HFFc6 (cell line): ENCODE data around the gene GDF9. TPM values are rescaled to one million over a fixed set of nuclear protein-coding genes. Genes with fewer than 3 reads are reported as not detected.

Source experiments
- DNase-seq: peaks from one replicate; pipeline ENCODE4 v3.0.0-alpha.2; 2018
- H3K27ac Mint-ChIP-seq: 2 replicates; pipeline ENCODE4 v1.8.0; 2020; ENCODE audit warnings: mild to moderate bottlenecking, mixed read lengths
- H3K27me3 Mint-ChIP-seq: 2 replicates; pipeline ENCODE4 v1.8.0; 2021; ENCODE audit warnings: mild to moderate bottlenecking, moderate library complexity, mixed read lengths; ENCODE audit not compliant: insufficient read depth
- H3K36me3 Mint-ChIP-seq: 2 replicates; pipeline ENCODE4 v1.8.0; 2021; ENCODE audit warnings: low read depth, mixed read lengths
- H3K4me1 Mint-ChIP-seq: 2 replicates; pipeline ENCODE4 v1.8.0; 2020; ENCODE audit warnings: low read depth, mixed read lengths
- H3K4me3 Mint-ChIP-seq: 2 replicates; pipeline ENCODE4 v1.8.0; 2020; ENCODE audit warnings: mild to moderate bottlenecking, moderate library complexity, mixed read lengths
- H3K9me3 Mint-ChIP-seq: 2 replicates; pipeline ENCODE4 v1.8.0; 2020; ENCODE audit warnings: mild to moderate bottlenecking, mixed read lengths
- CTCF ChIP-seq: fragments of 200-600 bp; sonication (generic); IDR thresholded peaks from 2 replicates; pipeline ENCODE4 v1.5.0; 2021; ENCODE audit warnings: antibody characterized with exemption, mild to moderate bottlenecking
- total RNA-seq, 6 experiments: library from RNA; stranded (reverse); fragmentation: NEBNext Ultra II Directional; extraction: Animal tissue kit (Norgen Biotek cat#: 25700); gene quantifications; 2 replicates in 1 of 6; 3 replicates in 5 of 6; pipeline ENCODE4 v1.2.3, GENCODE V29; 2021

Gene GDF9
- total RNA-seq, 6 experiments from 2014 or later: 0.09 to 0.14 (median 0.12) TPM; not detected in 3

GRCh38 chr5:132826424-132827082 is 39.7 kb downstream of the GDF9 start:
- Mint-ChIP-seq H3K4me1 (peaks cover 14% of the 10 kb centered on the region), H3K27ac (no peak overlapping the region), H3K9me3 (no peaks in the 10 kb centered on the region), H3K4me3 (no peak overlapping the region), H3K27me3 (peaks cover 3% of the 10 kb centered on the region), H3K36me3 (no peaks in the 10 kb centered on the region)
- no peak for DNase-seq
- TF ChIP-seq CTCF: no peak

GRCh38 chr5:132825834-132826391 is 40.4 kb downstream of the GDF9 start:
- TF ChIP-seq CTCF: no peak
- Mint-ChIP-seq H3K9me3 (no peaks in the 10 kb centered on the region), H3K27ac (no peak overlapping the region), H3K36me3 (no peaks in the 10 kb centered on the region), H3K4me1 (peaks cover 8% of the 10 kb centered on the region), H3K27me3 (peaks cover 3% of the 10 kb centered on the region; the same call in 1 of the 2 replicates), H3K4me3 (no peak overlapping the region)
- no peak for DNase-seq

GRCh38 chr5:132825033-132825833 is 41.0 kb downstream of the GDF9 start:
- DNase-seq: no peak
- no peak overlapping the region for H3K4me3 Mint-ChIP-seq
- H3K9me3 Mint-ChIP-seq: no peaks in the 10 kb centered on the region
- no peaks in the 10 kb centered on the region for H3K36me3 Mint-ChIP-seq
- peaks cover 10% of the 10 kb centered on the region for H3K4me1 Mint-ChIP-seq
- no peak for TF ChIP-seq CTCF
- no peak overlapping the region for H3K27ac Mint-ChIP-seq
- H3K27me3 Mint-ChIP-seq: peaks cover 3% of the 10 kb centered on the region; the same call in 1 of the 2 replicates

DNA sequence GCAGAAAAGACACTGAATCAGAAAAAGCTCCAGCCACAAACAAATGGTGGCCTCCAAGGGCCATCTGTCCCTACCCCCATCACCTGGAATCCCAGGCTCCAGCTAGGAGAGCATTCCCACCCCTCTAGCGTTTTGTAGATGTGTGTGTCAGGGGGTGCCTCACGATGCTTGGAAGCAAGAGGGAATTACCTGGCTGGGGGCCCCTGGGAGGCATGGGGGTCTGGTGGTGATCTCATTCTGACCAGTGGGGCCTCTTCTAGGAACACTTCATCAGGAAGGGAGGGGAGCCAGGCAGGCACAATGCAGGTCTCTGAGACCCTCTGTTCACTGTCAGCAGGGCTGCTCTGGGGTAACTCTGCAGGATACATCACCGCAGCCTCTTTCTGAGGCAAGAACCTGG is 41.8 kb downstream of the GDF9 start:
- H3K27ac Mint-ChIP-seq: no peak overlapping the region
- no peak overlapping the region for H3K4me3 Mint-ChIP-seq
- H3K9me3 Mint-ChIP-seq: no peaks in the 10 kb centered on the region
- no peak for TF ChIP-seq CTCF
- H3K27me3 Mint-ChIP-seq: peaks cover 3% of the 10 kb centered on the region; the same call in 1 of the 2 replicates
- no peak for DNase-seq
- peaks cover 13% of the 10 kb centered on the region for H3K4me1 Mint-ChIP-seq
- no peaks in the 10 kb centered on the region for H3K36me3 Mint-ChIP-seq

- Mint-ChIP-seq H3K27me3 (peaks cover 1% of the 10 kb centered on the region; the same call in 1 of the 2 replicates), H3K27ac (no peak overlapping the region), H3K4me3 (no peak overlapping the region), H3K36me3 (no peaks in the 10 kb centered on the region), H3K9me3 (no peaks in the 10 kb centered on the region), H3K4me1 (peaks cover 6% of the 10 kb centered on the region)
- no peak for TF ChIP-seq CTCF
- no peak for DNase-seq
Observed at GRCh38 chr5:132823481-132824050, 42.7 kb downstream of the GDF9 start.
